RKO (cell line): ENCODE results near the gene PRKACB.
"Not testable (repeated sequence)": the region's sequence is repeated elsewhere in the genome, so short reads cannot be mapped to it uniquely, and the experiment has no call there.

ENCODE experiments used
- DNase-seq: peaks from one replicate; pipeline ENCODE4 v3.0.0-alpha.2; 2016; ENCODE audit warnings: low spot score

The PRKACB gene

GRCh38 chr1:84269306-84269705, 125.2 kb downstream of the PRKACB start:
- no peak for DNase-seq

- DNase-seq, result no peak
Observed at GRCh38 chr1:84271441-84272151, 127.5 kb downstream of the PRKACB start.

- DNase-seq, result no peak
Observed at GRCh38 chr1:84272401-84272800, 128.3 kb downstream of the PRKACB start.

GRCh38 chr1:84277343-84278059, 133.4 kb downstream of the PRKACB start:
- no peak for DNase-seq

- DNase-seq, result no peak
Observed at GRCh38 chr1:84278905-84279304, 134.8 kb downstream of the PRKACB start.

- DNase-seq, result no peak
Observed at GRCh38 chr1:84280912-84281311, 136.8 kb downstream of the PRKACB start.

- no peak for DNase-seq
Observed at GRCh38 chr1:84282780-84283333, 138.8 kb downstream of the PRKACB start.

GRCh38 chr1:84283381-84283780, 139.3 kb downstream of the PRKACB start:
- no peak for DNase-seq

- DNase-seq, result peak; percentile 8
Observed at GRCh38 chr1:84286071-84286470, 142.0 kb downstream of the PRKACB start.

GRCh38 chr1:84287389-84287788, 143.3 kb downstream of the PRKACB start:
- DNase-seq, result not testable (repeated sequence)
